Measurements from ENCODE around the gene FA2H.
A peak's percentile ranks its signal among the peaks of the same experiment; 100 is the strongest.

FA2H gene

DNA sequence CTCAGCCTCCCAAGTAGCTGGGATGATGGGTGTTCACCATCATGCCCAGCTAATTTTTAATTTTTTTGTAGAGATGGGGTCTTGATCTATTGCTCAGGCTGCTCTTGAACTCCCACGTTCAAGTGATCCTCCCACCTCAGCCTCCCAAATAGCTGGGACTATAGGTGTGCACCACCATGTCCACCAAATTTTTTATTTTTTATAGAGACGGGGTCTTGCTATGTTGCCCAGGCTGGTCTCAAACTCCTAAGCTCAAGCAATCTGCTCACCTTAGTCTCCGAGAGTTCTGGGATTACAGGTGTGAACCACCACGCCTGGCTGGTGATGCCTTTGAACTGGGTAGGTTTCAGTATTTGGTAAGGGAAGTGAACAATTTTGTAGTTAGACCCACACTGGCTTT is 30.1 kb downstream of the FA2H start:
- no peak for DNase-seq (ENCODE audit: low read depth in 2 of 2)

DNA sequence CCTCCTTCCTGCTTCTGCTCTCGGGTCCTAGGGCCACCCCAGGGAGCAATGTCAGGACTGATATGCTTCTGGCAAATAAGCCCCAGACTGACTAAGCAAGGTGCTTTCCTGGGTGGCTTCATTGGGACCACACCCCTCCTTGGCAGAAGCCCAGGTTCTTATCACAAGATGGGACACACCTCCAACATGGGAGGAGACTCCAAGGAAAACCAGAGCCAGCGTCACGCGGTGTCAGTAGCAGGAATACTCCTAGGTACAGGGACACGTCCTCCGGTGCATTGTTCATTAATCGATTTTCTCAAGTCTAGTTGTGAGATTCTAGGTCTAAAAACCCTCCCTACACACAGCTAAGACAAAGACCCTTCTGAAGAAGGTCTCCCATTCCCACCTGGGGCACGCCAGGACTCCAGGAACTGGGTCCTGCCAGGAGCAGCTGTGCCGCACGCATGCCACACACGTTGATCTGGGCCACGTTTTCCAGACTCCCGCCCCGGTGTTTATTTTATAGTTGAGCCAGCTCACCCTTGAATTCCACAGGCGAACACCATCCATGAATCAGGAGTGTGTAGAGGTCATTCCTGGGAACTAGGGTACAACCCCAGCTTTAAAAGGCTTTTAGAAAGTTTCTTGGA is 30.8 kb downstream of the FA2H start:
- no peak for DNase-seq (ENCODE audit: low read depth in 2 of 2)

DNA sequence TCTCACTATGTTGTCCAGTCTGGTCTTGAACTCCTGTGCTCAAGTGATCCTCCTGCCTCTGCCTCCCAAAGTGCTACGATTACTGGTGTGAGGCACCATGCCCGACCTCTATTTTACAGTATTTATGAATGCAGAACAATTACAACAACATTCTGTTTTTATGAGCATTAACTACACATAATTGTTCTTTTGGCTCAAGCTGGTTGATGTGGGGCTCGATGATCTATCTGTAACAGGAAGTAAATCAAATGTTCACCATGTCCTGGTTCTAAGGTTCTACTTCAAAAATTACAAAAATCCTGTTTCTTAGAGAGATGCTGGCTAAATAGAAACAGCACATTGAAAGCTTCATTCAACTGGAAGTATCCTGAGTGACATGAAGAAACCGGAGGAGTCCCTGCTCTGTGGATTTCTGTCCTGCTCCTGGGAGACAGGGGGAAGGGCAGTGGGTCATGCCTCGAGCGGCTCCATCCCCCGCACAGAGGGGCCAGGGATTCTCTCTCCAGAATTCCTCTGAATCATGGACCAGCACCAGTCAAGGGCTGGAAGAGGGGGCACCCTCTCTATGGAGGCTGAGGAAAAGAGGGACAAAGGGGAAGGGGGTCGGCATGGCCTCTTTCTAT is 31.5 kb downstream of the FA2H start:
- DNase-seq (ENCODE audit: low read depth in 2 of 2): no peak

DNA sequence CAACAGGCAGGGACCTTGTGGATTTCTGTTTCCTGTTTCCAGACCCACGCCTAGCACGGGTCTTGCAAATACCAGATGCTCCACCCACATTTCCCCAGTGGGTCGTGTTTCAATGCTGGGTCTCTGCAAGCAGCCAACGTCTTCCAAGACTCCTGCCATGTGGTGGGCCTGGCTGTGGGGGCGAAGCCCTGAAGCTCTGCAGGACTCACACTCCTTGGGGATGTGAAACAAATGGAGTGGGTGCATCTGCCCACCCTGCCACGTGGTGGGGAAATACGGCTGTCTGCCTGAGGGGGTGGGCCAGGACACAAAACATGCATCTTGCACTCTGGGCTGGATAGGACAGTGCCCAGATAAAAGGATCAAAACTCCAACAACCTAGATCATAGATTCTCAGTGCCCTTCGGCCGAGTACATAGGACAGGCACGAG is 32.6 kb downstream of the FA2H start:
- no peak for DNase-seq (ENCODE audit: low read depth in 2 of 2)

DNA sequence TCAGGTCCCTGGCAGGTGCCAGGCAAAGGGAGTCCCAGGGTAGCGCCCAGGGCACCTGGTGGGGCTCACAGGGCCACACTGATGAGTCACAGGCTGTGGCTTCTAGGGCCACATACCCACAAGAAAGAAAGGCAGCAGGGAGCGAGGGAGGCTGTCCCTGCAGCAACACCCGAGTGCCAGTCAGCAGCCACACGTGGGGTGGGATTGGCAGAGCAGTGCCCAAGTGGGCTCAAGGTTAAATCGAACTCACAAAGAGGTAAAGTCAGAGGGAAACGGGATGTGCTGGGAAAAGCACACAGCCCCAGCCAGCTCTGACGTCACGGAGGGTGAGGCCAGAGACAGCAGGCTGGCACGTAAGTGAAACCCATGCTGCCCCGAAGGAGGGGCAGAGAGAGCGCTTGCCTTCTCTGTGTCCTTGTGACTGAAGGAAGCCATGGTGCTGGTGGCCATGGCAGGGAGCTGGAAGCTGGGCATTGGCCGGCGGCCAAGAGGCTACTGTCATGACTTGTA is 33.8 kb downstream of the FA2H start:
- no peak for DNase-seq (ENCODE audit: low read depth in 2 of 2)

DNA sequence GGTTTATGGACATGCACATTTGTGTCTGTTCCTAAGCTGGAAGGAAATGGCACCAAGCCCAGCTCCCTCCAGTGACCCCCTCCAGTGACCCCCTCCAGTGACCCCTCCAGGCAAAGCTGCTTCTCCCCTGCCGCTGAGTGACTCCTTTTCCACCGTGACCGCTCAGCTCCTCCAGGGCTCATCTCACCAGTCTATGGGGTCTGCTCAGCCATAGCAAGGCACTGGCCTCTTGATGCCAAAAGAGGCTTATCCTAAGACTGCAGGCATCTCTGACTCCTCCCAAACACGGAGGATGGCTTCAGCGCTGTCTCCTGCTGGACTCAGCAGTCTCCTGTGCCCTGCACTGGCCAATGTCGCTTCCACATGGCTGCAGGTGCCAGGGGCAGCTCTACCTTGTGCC is 35.3 kb downstream of the FA2H start:
- no peak for DNase-seq (ENCODE audit: low read depth in 2 of 2)

DNA sequence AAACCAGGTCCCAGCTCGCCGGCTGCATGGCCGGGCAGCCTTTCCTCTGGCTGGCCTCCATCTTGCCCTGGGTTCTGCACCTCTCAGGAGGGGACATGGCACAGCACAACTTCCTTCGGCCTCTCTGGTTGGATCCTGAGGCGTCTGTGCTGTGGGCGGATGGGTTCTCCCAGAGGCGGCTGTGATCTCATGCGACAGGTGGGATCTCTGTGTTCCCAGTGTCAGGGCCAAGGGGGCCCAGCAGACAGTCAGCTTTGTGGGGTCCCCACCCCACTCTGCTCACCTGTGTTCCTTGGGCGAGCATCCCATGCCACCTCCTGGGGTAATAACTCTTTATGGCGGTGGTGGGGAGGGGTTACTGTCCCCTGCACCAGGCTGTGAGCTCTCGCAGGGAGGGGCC is 35.8 kb downstream of the FA2H start:
- no peak for DNase-seq (ENCODE audit: low read depth in 2 of 2)

DNA sequence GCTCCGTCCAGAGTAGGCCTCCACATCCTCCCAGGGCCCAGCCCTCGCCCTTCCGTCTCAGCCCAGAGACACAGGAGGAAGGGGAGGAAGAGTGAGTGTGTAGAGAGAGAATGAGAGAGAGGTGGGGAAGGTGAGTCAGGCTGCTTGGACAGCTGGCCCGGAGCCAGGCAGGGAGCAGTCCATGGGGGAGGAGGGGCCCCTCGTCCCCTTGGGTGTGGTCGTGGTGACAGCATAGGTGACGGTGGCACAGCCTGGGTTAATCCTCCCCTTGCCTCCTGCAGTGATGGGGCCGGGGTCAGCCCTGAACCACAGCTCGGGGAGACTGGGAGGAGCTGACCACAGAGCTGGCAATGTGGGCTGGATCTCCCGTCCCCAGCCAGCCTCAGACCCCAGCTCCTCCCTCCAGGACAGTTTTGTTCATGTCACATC is 36.5 kb downstream of the FA2H start:
- DNase-seq (ENCODE audit: low read depth in 2 of 2): no peak

DNA sequence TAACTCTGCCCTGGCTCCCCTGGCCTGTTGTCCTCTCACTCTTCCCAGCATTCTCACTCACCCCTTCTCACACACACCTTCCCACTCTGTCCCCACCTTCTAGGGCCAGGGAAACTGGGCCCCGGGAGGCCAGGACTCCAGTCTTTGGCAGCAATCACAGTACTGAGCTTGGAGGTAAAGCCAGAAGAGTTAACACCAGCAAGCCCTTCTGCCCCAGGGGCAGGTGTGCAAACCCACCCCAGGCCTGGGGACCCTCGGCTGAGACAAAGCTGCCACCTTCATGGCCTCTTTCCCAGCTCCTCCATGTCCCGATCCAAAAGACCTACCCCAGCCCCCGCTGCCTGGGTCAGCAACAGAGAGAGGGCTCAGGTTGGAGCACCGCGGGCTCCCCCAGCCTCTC is 37.1 kb downstream of the FA2H start:
- no peak for DNase-seq (ENCODE audit: low read depth in 2 of 2)

DNA sequence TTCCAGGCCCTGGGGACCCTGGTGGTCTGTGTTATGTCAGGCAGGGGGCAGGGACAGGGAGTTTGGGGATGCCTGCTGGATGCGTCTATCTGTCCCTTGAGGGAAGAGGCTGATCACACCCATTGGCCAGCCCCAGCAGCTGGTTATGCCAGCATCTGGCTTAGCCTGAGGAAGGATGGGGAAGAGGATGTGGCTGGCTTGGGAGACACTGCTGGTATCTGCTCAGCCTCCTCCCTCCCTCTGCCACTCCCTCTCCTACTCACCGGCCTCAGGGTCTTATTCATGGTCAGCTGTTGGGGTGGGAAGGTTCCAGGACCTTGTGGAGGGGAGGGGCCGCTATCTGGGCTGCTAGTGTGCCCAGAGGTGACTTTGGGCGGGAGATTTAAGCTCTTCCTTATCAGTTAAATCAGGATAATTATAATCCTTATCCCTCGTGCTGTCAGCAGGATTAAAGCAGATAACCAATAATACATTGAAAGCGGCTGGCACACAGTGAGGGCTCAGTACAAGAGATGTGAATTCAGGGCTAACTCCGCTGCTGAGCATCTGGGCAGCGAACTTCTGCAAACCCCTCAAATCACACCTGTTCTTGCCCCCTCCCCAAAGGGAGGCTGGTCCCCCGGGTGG is 38.0 kb downstream of the FA2H start:
- no peak for DNase-seq (ENCODE audit: low read depth in 2 of 2)

DNA sequence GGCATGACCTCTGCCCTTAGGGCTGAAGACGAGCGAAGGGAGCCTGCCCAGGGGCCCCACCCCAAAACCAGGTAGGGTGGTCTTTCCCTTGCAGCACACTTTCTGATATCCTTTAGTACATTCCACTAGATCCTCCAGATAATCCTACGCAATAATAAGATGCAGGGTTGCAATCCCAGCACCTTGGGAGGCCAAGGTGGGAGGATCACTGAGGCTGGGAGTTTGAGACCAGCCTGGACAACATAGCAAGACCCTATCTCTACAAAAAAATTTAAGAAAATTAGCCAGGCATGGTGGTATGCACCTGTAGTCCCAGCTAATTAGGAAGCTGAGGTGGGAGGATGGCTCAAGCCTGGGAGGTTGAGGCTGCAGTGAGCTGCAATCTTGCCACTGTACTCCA is 39.1 kb downstream of the FA2H start:
- no peak for DNase-seq (ENCODE audit: low read depth in 2 of 2)

DNA sequence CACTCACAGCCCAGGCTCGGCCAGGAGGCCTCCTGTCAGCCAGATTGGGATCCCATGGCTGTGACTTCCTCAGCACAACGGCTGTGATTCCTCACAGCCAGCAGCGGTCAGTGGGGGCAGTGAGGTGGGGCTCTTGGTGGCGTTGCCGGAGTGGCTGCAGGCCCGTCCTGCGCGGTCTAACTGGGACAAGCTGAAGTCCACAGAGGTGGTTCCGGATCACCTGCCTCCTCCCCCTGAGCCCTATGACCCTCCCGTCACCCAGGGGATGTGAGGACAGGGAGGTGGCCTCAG is 39.5 kb downstream of the FA2H start:
- DNase-seq (ENCODE audit: low read depth in 2 of 2): no peak

DNA sequence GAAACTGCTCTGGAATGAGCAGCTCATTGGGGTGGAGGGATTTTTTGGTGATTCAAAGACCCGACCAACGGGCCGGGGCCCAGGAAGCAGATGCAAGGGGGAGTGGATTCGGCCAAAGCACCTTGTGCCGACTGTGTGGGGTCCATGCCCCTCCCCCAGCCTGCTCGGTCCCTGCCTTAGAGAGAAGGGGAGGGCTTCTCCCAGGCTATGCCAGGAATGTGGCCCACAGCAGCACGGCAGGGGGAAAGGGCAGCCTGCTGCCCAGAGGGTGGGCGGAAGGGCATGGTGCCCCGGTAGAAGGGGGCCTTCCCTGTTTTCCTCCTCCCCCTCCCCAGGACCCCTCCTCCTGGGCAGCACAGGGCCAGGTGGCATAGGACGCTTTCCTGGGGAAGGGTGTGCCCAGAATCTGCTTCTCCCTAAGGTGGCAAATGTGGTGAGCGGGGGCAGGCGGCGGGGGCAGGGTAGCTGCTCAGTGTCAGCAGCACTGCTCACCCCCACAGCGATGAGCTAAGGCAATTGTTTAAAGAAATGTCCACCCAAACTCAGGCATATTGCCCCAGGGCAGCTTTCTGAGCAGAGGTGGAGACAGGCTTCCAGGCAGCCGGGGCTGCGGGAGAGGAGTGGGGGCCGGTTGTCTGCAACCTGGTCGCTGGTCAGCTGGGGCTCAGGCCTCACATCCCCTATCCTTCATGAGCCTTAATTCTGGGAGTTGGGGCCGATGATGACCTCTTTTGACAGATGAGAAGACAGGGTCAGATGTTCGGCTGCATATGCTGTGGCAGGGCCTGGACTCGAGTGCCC is 40.1 kb downstream of the FA2H start:
- no peak for DNase-seq (ENCODE audit: low read depth in 2 of 2)

DNA sequence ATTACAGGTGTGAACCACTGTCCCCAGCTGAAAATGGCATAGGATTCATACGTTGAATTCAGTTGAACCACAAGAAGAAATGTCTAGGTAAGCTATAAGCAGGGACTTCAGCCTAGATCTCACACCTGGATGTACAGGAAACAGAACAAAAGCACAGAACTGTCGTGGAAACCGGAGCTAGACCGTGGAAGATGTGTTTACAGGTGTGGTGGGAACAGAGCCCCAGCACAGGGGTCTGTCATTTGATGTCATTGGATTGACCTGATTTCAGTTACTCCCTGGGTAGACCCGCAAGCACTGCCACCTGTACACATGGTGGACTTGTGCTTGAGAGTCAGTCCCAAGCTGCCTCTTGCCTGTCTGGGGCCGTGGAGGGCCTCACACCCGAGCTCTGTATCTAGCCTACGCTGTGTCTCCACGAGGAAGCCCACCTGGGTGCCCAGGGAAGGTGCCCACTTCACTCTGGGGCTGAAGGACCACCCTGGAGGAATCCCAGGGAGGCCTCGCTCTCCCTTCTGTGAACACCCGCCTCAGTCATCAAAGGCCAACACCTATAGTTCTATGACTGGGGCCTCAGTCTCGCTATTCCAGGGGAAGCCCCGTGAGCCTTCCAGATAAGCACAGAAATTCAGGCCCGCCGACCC is 41.8 kb downstream of the FA2H start:
- DNase-seq (ENCODE audit: low read depth in 2 of 2): no peak

DNA sequence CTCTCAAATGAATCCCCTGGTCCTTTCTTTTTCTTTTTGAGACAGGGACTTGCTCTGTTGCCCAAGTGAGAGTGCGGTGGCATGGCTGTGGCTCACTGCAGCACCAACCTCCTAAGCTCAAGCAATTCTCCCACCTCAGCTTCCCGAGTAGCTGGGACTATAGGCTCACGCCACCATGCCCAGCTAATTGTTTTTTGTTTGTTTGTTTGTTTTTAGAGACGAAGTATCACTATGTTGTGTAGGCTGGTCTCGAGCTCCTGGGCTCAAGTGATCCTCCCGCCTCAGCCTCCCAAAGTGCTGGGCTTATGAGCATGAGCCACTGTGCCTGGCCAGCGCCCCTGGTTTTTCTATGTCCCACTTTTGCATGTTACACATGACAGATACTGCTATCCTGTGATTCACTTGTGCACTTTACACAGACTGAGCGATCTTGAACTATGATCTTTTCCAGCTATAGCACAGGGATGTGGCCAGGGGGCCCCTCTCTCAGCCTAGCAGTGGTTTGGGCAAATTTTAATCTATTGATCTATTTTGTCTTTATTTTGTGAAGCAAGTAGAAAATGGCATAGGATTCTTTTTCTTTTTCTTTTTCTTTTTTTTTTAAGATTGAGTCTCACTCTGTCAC is 42.7 kb downstream of the FA2H start:
- DNase-seq (ENCODE audit: low read depth in 2 of 2): no peak

DNA sequence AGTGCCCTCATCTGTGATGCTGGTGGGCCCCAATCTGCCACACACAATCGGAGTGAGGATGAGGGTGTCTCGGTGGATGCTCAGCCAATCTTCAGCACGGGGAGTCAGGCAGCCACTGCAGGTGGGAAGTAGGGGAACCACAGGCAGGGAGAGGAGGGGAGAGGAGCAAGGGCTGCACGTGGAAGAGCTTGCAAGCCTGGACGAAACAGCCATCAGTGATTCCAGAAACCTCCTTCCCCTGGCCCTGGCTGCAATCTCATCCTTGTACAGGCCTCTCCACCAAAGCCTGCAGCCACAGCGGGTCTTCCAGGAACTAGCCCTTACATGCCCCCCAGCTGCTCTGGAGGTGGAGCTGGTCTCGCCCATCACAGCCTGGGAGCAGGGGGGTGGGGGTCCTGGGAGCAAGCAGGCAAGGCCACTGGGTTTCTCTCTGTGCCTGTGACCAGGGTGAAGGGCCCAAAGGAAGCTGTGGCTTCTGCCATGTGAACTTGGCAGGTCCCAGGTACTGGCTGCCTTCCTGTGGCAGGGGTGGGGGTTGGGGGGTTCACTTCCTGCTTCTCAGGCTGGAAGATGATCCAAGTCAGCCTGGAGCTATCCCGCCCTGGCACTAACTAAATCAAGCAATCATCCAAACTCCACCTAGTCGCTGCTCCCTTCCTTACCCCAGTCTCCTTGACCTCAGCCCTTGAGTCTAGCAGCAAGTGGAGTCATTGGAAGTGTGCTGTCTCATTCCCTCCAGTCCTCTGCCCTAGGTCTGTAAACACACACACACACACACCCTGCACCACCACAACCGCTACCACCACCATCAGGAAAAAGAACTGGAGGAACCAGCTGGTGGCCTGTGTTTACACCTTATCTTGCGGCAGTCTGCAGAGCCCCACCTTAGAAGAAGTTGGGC is 44.6 kb downstream of the FA2H start:
- no peak for DNase-seq (ENCODE audit: low read depth in 2 of 2)

DNA sequence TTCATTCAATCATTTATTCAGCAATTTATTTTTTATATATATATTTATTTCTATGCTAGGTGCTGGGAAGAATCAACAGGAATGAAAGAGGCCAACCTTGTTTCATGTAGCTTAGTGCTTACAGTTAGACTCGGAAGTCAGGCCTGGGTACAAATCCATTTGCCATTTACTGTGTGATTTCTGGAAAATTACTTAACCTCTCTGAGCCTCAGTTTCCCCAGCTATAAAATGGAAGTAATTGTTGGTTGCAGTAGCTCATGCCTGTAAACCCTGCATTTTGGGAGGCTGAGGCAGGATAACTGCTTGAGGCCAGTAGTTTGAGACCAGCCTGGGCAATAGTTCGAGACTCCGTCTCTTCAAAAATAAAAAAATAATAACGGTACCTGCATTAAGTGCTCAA is 46.7 kb downstream of the FA2H start:
- no peak for DNase-seq (ENCODE audit: low read depth in 2 of 2)

DNA sequence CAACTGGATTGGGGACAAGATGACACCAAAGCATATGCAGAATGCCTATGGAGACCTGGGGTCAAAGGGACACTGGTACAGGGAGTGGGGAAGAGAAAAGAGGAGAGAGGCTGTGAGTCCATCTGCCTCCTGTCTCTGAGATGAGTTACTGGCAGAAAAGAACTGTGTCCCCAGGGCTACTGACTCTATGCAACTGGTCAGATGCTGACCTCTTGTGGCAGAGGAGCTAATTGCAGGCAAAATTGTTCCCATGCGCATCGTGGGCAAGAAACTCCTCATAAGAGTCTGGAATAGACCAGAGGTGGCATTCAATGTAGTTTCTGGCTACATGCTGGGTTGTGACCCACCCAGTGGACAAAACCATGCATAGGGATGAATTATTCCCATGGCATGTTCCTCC is 47.9 kb downstream of the FA2H start:
- DNase-seq (ENCODE audit: low read depth in 2 of 2): peak in 1 of 2 donors; percentile 43

DNA sequence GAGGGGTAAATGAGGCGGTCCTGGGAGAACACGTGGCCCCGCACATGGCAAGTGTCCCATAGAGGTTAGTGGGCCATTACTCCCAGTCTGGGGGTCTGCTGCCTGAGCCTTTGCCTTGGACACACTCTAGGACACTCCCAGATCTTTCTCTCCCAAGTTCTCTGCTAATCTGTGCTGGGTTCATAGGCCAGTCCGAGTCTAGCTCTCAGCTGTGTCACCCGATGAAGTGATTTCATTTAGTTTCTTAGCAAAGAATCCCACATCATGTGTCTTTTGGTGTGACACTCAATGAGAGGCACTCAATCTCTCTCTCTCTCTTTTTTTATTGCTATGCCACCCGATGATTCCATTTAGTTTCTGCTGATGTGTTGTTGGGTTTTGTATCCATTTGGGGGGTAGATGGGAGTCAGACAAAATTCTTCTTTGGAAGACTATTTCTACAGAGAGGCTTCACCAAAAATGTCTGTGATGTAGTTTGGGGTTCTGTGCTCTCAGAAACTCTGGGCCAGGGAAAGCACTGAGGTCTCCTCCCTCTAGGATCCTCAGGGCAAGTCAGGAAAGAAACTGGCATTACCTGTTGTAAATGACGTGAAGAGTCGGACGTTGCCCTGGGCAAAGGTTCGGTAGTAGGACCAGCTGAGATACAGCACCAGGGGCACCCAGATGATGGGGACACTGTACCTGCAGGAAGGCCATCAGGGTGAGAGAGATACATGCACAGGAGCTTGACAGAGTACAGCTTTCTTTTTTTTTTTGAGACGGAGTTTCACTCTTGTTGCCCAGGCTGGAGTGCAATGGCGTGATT is 48.8 kb downstream of the FA2H start:
- DNase-seq (ENCODE audit: low read depth in 2 of 2): no peak
